HEK293T (cell line): ENCODE results near the gene GABBR2.

Source experiments
- CTCF ChIA-PET: fragments of 350-600 bp; formaldehyde crosslinking; extraction: SDS; loops from one replicate; lab custom pipeline; 2021; ENCODE audit warnings: antibody characterized with exemption, inconsistent platforms; lab: Yijun Ruan, JAX
- POLR2A ChIA-PET: fragments of 350-600 bp; formaldehyde crosslinking; extraction: SDS; loops from one replicate; lab custom pipeline; 2020; ENCODE audit warnings: antibody characterized with exemption, inconsistent platforms; lab: Yijun Ruan, JAX
- DNase-seq: peaks from one replicate; pipeline ENCODE4 v3.0.0; 2012; ENCODE audit warnings: mixed read lengths; ENCODE audit errors: extremely low spot score
- ARNT ChIP-seq: fragments of 450-650 bp; IDR thresholded peaks from 2 replicates; pipeline ENCODE4 v1.6.1; 2017; ENCODE audit warnings: mild to moderate bottlenecking
- BHLHE40 ChIP-seq: fragments of 450-650 bp; IDR thresholded peaks from 2 replicates; pipeline ENCODE4 v1.6.1; 2016; ENCODE audit warnings: mild to moderate bottlenecking, moderate library complexity, borderline replicate concordance
- CTBP1 ChIP-seq: fragments of 450-650 bp; IDR thresholded peaks from 2 replicates; pipeline ENCODE4 v1.6.1; 2016; ENCODE audit warnings: borderline replicate concordance
- ELF4 ChIP-seq: fragments of 450-650 bp; IDR thresholded peaks from 2 replicates; pipeline ENCODE4 v1.6.1; 2017; ENCODE audit warnings: antibody characterized with exemption
- FOXA1 ChIP-seq: fragments of 450-650 bp; IDR thresholded peaks from 2 replicates; pipeline ENCODE4 v1.6.1; 2016; ENCODE audit warnings: mild to moderate bottlenecking
- FOXK2 ChIP-seq: fragments of 450-650 bp; IDR thresholded peaks from 2 replicates; pipeline ENCODE4 v1.6.1; 2016; ENCODE audit warnings: mild to moderate bottlenecking
- FOXM1 ChIP-seq: fragments of 450-650 bp; IDR thresholded peaks from 2 replicates; pipeline ENCODE4 v1.6.1; 2017; ENCODE audit warnings: mild to moderate bottlenecking, borderline replicate concordance
- HDGF ChIP-seq: fragments of 450-650 bp; IDR thresholded peaks from 2 replicates; pipeline ENCODE4 v1.6.1; 2017; ENCODE audit warnings: antibody characterized with exemption, borderline replicate concordance
- L3MBTL2 ChIP-seq: fragments of 450-650 bp; conservative IDR thresholded peaks from 2 replicates; pipeline ENCODE4 v1.6.1; 2016; ENCODE audit warnings: mild to moderate bottlenecking
- LEF1 ChIP-seq: fragments of 450-650 bp; IDR thresholded peaks from 2 replicates; pipeline ENCODE4 v1.6.1; 2017; ENCODE audit warnings: mild to moderate bottlenecking, borderline replicate concordance
- NFRKB ChIP-seq: fragments of 450-650 bp; IDR thresholded peaks from 2 replicates; pipeline ENCODE4 v1.6.1; 2016; ENCODE audit warnings: mild to moderate bottlenecking, moderate library complexity
- SP1 ChIP-seq: fragments of 450-650 bp; IDR thresholded peaks from 2 replicates; pipeline ENCODE4 v1.6.1; 2017
- SUZ12 ChIP-seq: fragments of 450-650 bp; IDR thresholded peaks from 2 replicates; pipeline ENCODE4 v1.6.1; 2016; ENCODE audit warnings: mild to moderate bottlenecking
- TARDBP ChIP-seq: fragments of 450-650 bp; IDR thresholded peaks from 2 replicates; pipeline ENCODE4 v1.6.1; 2016
- ZNF384 ChIP-seq: fragments of 450-650 bp; IDR thresholded peaks from 2 replicates; pipeline ENCODE4 v1.6.1; 2016
- TF ChIP-seq, protein P1 (sequence below): fragments of 450-650 bp; IDR thresholded peaks from 2 replicates; pipeline ENCODE4 v1.6.1; 2016

GABBR2 gene

DNA sequence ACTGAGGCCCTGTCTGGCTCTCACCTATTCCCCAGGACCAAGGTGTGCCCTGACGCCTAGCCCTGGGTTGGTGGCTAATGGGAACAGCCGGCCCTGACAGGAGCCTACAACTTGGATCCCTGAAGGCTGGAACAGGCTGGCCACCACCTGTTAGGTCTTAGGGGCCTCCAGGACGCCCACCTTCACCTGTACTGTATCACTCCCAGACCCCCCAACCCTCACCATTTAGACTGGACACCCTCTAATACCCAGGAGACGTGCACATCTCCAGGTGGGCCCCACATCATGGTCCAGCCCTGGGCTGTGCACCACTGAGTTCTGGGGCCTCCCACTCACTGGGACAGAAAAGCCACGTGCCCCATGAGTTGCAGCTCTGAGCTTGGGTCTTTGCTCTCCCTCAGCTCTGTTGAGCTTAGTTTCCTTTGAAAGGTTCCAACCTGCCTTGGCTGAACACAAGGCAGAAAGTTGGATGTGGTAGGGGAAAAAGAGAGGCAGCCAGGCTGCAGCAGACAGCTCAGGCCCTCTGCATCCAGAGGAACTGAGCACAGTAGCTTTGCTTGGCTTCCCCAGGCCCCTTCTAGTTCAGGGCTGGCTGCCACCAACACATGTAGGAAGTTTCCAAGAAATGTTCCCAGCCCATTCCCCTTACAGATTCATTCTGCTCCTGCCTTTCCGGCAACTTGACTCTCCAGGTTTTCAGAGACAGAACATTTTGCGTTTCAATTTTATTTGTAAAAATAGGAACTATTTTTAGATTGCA lies 336.5 kb downstream of the GABBR2 start:
- POLR2A ChIA-PET, result no interaction called here
- no peak for TF ChIP-seq ZNF384
- no peak for TF ChIP-seq FOXK2
- TF ChIP-seq TARDBP, result no peak
- CTCF ChIA-PET, result no interaction called here
- no peak for DNase-seq

DNA sequence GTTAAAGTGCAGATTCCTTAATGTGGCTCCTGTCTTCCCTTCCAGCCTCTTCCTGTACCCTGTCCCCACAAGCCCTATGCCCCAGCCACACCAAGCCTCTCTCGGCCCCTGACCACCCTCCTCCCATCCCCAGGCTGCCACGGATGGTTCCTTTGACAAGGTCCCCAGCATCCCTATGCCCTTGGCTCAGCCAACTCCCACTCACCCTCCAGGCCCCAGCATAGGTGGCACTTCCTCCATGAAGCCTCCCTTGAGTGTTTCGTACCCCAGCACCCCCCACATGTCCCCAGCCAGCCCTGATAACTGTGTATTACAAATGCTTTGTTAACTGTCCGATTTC lies 337.8 kb downstream of the GABBR2 start:
- POLR2A ChIA-PET, result no interaction called here

DNA sequence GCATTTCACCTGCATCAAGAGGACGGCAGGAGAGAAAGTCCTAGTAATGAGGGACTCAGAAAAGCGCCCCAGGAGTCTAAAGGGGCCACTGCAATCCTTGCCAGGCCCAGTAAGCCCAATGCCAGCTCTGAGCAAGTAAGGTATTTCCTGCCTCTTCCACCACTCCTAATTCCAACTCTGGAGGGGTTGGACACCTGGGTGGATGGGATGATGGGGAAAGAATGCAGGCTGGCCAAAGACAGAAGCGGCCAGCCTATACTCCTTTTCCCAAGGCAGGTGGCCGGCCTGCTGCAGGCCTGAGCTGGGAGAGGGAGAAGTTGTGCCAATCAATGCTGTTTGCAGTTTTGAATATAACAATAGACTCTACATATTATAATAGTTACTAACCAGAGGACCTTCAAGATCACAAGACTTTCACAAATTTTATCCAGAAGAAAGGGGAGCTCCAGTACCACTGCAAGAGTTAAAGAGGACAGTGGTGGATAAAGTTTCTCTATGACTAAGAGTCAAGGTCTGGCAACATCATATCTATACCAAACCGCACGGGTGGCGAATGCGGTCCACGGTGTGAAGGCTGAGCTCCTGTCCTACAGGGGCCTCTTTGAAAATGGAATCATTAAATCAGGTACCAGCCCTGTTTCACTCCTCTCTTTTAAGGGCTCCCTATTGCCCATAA lies 338.3 kb downstream of the GABBR2 start:
- ChIA-PET POLR2A (no interaction called here), CTCF (no interaction called here)
- no peak for TF ChIP-seq ZNF384
- TF ChIP-seq ELF4, result no peak
- no peak for TF ChIP-seq SP1
- TF ChIP-seq LEF1, result no peak
- TF ChIP-seq L3MBTL2, result no peak
- TF ChIP-seq FOXA1, result no peak
- DNase-seq, result no peak

More for the DNA sequence above, 337.8 kb downstream of the GABBR2 start:
- no peak for TF ChIP-seq CTBP1
- no peak for TF ChIP-seq BHLHE40
- no peak for DNase-seq
- CTCF ChIA-PET, result interaction anchor here (0.6 kb wide), 1 partner anchor 32 kb away, joined by 3 read pairs; no protein-coding TSS in a partner anchor

DNA sequence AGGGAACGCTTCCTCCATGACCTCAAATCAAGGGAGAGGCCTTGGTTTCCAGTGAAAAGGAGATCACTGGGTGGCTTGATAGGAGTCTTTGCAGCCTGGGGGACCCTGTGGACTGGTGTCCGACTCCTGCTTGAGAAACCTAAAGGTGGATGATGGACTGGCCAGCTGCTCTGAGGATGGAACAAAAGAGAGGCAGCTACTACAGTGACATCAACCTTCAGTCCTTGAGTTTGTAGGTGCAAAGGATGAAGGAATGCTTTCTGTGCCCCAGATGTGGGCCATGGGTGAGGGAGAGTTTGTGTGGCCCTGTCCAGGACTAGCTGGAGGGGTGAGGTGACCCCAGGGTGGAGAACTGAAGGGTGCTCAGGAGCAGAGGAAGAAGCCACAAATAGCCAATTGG lies 338.8 kb downstream of the GABBR2 start:
- POLR2A ChIA-PET, result no interaction called here
- no peak for TF ChIP-seq ZNF384
- TF ChIP-seq, protein P1, sequence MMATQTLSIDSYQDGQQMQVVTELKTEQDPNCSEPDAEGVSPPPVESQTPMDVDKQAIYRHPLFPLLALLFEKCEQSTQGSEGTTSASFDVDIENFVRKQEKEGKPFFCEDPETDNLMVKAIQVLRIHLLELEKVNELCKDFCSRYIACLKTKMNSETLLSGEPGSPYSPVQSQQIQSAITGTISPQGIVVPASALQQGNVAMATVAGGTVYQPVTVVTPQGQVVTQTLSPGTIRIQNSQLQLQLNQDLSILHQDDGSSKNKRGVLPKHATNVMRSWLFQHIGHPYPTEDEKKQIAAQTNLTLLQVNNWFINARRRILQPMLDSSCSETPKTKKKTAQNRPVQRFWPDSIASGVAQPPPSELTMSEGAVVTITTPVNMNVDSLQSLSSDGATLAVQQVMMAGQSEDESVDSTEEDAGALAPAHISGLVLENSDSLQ, result no peak
- no peak for TF ChIP-seq ELF4
- TF ChIP-seq HDGF, result no peak
- no peak for TF ChIP-seq BHLHE40
- TF ChIP-seq CTBP1, result no peak
- no peak for TF ChIP-seq FOXA1
- no peak for TF ChIP-seq TARDBP
- no peak for TF ChIP-seq FOXK2

DNA sequence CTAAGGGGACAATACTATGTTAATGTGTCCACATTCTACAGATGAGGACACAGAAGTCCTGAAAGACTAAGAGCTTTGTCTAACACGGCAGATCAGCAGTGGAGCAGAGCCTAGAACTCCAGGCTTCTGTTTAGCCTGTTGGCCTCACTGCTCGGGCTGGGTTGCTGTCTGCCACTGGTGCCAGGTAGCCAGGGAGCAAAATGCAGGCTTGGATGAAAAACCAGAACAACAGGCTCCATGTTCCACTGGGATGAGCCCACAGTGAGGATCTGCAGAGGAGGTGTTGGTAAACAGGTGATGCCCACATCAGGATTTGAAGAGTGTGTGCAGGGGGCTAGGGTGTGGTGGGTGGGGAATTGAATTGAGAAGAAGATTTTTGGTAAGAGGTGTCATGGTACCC lies 339.3 kb downstream of the GABBR2 start:
- DNase-seq, result no peak
- ChIA-PET CTCF (no interaction called here), POLR2A (no interaction called here)
- TF ChIP-seq NFRKB (no peak), SUZ12 (no peak), BHLHE40 (no peak), SP1 (no peak), FOXK2 (no peak), ELF4 (no peak), HDGF (no peak), FOXM1 (no peak)
- TF ChIP-seq, protein P1, result no peak

More for the DNA sequence above, 338.8 kb downstream of the GABBR2 start:
- CTCF ChIA-PET, result no interaction called here
- no peak for DNase-seq

DNA sequence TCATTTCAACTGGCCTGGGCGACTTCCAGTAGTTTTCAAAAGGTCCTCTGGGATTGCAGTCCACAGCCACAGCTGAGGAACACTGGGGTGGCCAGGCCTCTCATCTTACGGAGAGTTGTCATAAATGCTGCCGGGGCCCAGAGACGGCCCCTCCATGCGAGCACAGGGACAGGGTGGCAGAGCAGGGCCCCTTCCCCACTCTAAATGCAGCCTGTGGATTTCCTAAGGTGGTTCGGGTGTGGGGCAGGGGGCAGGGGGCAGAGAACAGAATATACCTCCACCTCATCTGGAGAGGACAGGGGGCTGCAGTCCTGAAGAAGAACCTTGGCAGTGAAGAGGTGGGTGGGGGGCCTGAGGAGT lies 339.7 kb downstream of the GABBR2 start:
- ChIA-PET POLR2A (no interaction called here), CTCF (no interaction called here)
- no peak for DNase-seq
- TF ChIP-seq CTBP1 (no peak), ARNT (no peak), ELF4 (no peak), FOXA1 (no peak), TARDBP (no peak), SUZ12 (no peak), L3MBTL2 (no peak), LEF1 (no peak), SP1 (no peak), FOXK2 (no peak), HDGF (no peak), BHLHE40 (no peak), FOXM1 (no peak), NFRKB (no peak), ZNF384 (no peak)
- TF ChIP-seq, protein P1, result no peak

DNA sequence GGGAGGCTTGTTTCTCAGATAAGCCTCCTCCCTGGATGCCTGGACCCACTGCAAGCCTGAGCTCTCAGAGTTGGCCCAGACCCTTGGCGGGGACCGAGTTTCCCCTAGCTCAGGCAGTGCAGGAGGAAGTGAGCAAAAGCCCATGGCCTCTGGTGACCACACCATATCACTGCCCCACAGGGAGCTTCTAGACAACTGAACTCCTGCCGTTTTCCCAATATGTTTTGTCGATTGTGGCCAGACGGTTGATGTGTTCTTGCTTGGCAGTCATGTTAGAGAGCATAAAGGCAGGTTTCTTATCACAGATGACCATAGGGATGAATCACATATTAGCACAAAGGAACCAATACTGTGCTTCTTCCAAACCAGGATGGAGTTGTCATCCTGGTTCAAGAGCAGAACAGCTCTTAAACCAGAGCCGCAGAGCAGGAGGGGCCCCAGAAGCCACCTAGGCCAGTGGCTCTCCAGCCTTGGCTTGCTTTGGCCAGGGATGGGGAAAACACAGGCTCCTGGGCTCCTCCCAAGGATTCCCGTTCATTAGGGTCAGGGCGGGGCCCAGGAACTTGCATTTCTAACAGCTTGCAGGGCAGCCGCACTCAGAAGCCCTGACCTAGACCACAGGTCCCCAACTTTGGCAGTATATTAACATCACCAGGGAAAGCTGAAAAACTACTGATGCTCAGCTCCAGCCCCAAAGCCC lies 340.2 kb downstream of the GABBR2 start:
- DNase-seq, result no peak
- POLR2A ChIA-PET, result no interaction called here
- TF ChIP-seq, protein P1, result no peak
- TF ChIP-seq SP1, result no peak
- CTCF ChIA-PET, result no interaction called here
